Liver (tissue), 9 donors: ENCODE results near the gene PLCB4. TPM values are rescaled to one million over a fixed set of nuclear protein-coding genes. Genes with fewer than 3 reads are reported as not detected.

Source experiments
- DNase-seq: peaks from one replicate; pipeline ENCODE4 v3.0.0-alpha.2; 2017; ENCODE audit warnings: low spot score
- H3K27ac ChIP-seq, 2 donors: one replicate each; pipeline ENCODE4 v1.7.0; 2013; ENCODE audit warnings: inconsistent platforms in 2 of 2, low read length in 2 of 2, control low read depth in 1 of 2, low read depth in 1 of 2, mild to moderate bottlenecking in 1 of 2
- H3K27me3 ChIP-seq, 4 donors: one replicate each; pipeline versions ENCODE4 v1.6.1 to v1.7.0; 2013; ENCODE audit warnings: low read length in 3 of 4, inconsistent platforms in 1 of 4, mild to moderate bottlenecking in 1 of 4, moderate library complexity in 1 of 4; ENCODE audit not compliant: control insufficient read depth in 4 of 4, insufficient read depth in 4 of 4
- H3K36me3 ChIP-seq, 4 donors: one replicate each; pipeline versions ENCODE4 v1.6.1 to v1.7.0; 2013; ENCODE audit warnings: low read length in 3 of 4, mild to moderate bottlenecking in 3 of 4, low read depth in 1 of 4, moderate library complexity in 1 of 4; ENCODE audit not compliant: control insufficient read depth in 4 of 4, insufficient read depth in 3 of 4
- H3K4me1 ChIP-seq, 4 donors: one replicate each; pipeline versions ENCODE4 v1.6.1 to v1.7.0; 2013; ENCODE audit warnings: low read length in 3 of 4, mild to moderate bottlenecking in 3 of 4, moderate library complexity in 1 of 4; ENCODE audit not compliant: control insufficient read depth in 4 of 4, insufficient read depth in 4 of 4
- H3K4me3 ChIP-seq, 3 donors: one replicate each; pipeline versions ENCODE4 v1.6.1 to v1.7.0; 2013; ENCODE audit warnings: low read length in 3 of 3, control low read depth in 1 of 3, low read depth in 1 of 3, mild to moderate bottlenecking in 1 of 3
- H3K9ac ChIP-seq, 2 donors: one replicate each; pipeline ENCODE4 v1.7.0; 2013; ENCODE audit warnings: low read length in 2 of 2, mild to moderate bottlenecking in 2 of 2, moderate library complexity in 2 of 2, control low read depth in 1 of 2, low read depth in 1 of 2
- H3K9me3 ChIP-seq, 4 donors: one replicate each; pipeline versions ENCODE4 v1.6.1 to v1.7.0; 2013; ENCODE audit warnings: low read length in 3 of 4; ENCODE audit not compliant: control insufficient read depth in 4 of 4
- FOXA1 ChIP-seq: IDR thresholded peaks from 2 replicates; pipeline ENCODE4 v1.6.1; 2016; ENCODE audit warnings: antibody characterized with exemption
- FOXA2 ChIP-seq: IDR thresholded peaks from 2 replicates; pipeline ENCODE4 v1.6.1; 2016; ENCODE audit warnings: antibody characterized with exemption
- HNF4A ChIP-seq, 2 donors: conservative IDR thresholded peaks; 2 replicates each; pipeline ENCODE4 v1.6.1; 2016; ENCODE audit warnings: antibody characterized with exemption in 2 of 2, mild to moderate bottlenecking in 2 of 2
- JUND ChIP-seq, 2 donors: IDR thresholded peaks; 2 replicates each; pipeline ENCODE4 v1.6.1; 2016; ENCODE audit warnings: antibody characterized with exemption in 2 of 2
- NR2F2 ChIP-seq: IDR thresholded peaks from 2 replicates; pipeline ENCODE4 v1.6.1; 2016; ENCODE audit warnings: antibody characterized with exemption
- RAD21 ChIP-seq, 2 donors: IDR thresholded peaks; 2 replicates each; pipeline ENCODE4 v1.6.1; 2016; ENCODE audit warnings: antibody characterized with exemption in 2 of 2, mild to moderate bottlenecking in 2 of 2
- RXRA ChIP-seq, 2 donors: IDR thresholded peaks; 2 replicates each; pipeline ENCODE4 v1.6.1; 2017 to 2018; ENCODE audit warnings: antibody characterized with exemption in 2 of 2, mild to moderate bottlenecking in 1 of 2
- SP1 ChIP-seq: IDR thresholded peaks from 2 replicates; pipeline ENCODE4 v1.6.1; 2018; ENCODE audit warnings: antibody characterized with exemption, mild to moderate bottlenecking
- TAF1 ChIP-seq: conservative IDR thresholded peaks from 2 replicates; pipeline ENCODE4 v1.6.1; 2016; ENCODE audit warnings: antibody characterized with exemption, mild to moderate bottlenecking
- YY1 ChIP-seq: IDR thresholded peaks from 2 replicates; pipeline ENCODE4 v1.6.1; 2016; ENCODE audit warnings: antibody characterized with exemption, mild to moderate bottlenecking
- WGBS: extraction: QIAGEN DNeasy Blood & Tissue Kit; methylation state at CpG from one replicate; pipeline ENCODE4 v1.1.7; 2013; 5-methylcytosine and 5-hydroxymethylcytosine counted together
- polyA plus RNA-seq, 2 donors: library from polyadenylated mRNA; stranded (reverse) in 1 of 2; unstranded in 1 of 2; fragments of 200-250 nt in 1 of 2; fragments of >200 nt in 1 of 2; fragmentation: Nextera tagmentation in 1 of 2; extraction: Ambion mirVana in 1 of 2; gene quantifications; one replicate each; pipeline versions ENCODE4 v1.2.1 to v1.2.3, GENCODE V29; 2013 to 2015
- total RNA-seq, 2 donors: library from RNA; depleted of rRNA; stranded (reverse); fragments of >200 nt; gene quantifications; one replicate each; pipeline ENCODE4 v1.2.3, GENCODE V29; 2014
- TF ChIP-seq, protein P1 (sequence below): IDR thresholded peaks from 2 replicates; pipeline ENCODE4 v1.6.1; 2016; ENCODE audit warnings: antibody characterized with exemption
- TF ChIP-seq, protein P2 (sequence below): IDR thresholded peaks from 2 replicates; pipeline ENCODE4 v1.6.1; 2016; ENCODE audit warnings: antibody characterized with exemption
- TF ChIP-seq, protein P3 (sequence below): IDR thresholded peaks from 2 replicates; pipeline ENCODE4 v1.6.1; 2016; ENCODE audit warnings: antibody characterized with exemption, mild to moderate bottlenecking
- donor health status: healthy.
- donor health status: healthy.
- donor health status: healthy.
- donor health status: healthy.
- donor health status: healthy.

The PLCB4 gene
- total and polyA plus RNA-seq, 4 donors = 0.14 to 0.67 (median 0.30) TPM

DNA sequence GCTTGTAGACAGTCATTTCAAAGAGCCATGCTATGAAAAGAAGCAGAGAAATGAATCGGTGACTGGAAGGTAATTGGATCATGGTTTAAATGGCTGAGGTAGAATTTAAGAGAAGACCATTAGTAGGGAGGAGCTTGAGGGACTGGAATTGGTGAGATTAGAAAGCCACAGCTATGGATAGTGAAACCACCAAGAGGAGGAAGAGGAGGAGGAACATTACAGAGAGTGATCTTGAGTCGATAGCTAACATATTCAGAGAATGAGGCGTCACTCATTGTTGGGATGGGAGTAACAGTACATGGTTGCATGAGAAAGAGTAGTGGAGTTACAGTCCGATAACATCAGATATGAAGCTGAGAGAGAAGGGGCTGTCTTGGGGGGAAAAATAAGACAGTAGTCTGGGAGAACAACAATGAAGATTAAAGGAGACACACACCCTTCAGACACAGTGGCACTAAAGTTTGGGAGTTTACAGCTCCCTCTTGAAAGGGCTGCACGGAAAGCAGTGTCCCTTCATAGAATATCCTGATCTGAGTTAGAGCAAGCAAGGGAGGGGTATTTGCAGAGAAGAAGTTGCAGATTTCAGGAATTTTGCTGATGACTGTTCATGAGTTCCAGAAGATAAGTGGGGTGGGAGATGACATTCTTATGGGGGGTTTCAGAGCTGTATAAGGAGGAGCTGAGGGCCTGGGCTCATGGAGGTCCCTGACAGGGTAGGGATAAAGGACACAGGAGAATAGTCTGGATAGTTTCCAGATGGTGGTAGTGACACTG lies 430.4 kb downstream of the PLCB4 start:
- 85% methylated on average over 5 of the region's 5 CpGs for WGBS
- H3K4me3 ChIP-seq = no peak overlapping the region

DNA sequence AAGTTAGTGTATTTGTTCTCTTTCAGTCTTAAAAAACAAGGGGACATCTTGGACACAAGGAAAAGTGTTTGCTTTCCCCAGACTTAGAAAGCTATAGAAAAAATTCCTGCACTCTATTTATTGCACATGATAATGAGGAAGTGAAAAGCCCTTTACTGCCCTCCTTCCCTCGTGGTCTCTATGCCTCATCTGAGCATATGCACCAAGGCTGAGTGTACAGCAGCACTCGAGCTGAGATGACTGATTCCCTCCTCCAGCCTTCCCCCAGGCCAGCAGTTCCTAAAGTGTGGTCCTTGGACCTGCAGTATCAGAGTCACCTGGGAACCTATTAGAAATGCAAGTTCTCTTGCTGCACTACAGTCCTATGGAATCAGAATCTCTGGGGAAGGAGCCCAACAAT lies 431.2 kb downstream of the PLCB4 start:
- H3K4me3 ChIP-seq = no peak overlapping the region
- WGBS = 18% methylated on average over 2 of the region's 2 CpGs
- H3K36me3 ChIP-seq = no peaks in the 10 kb centered on the region
- no peak overlapping the region for H3K27ac ChIP-seq
- H3K9me3 ChIP-seq = no peaks in the 10 kb centered on the region
- no peaks in the 10 kb centered on the region for H3K4me1 ChIP-seq
- H3K9ac ChIP-seq = no peak overlapping the region
- TF ChIP-seq, protein P1, sequence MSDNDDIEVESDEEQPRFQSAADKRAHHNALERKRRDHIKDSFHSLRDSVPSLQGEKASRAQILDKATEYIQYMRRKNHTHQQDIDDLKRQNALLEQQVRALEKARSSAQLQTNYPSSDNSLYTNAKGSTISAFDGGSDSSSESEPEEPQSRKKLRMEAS = no peak
- no peak for TF ChIP-seq RXRA (IDR thresholded peaks at IDR 0.05)
- TF ChIP-seq TAF1 = no peak
- TF ChIP-seq RAD21 (IDR thresholded peaks at IDR 0.05) = no peak
- no peak for TF ChIP-seq FOXA1
- no peak for TF ChIP-seq NR2F2
- no peak for TF ChIP-seq HNF4A (conservative IDR thresholded peaks at IDR 0.05)
- no peak for TF ChIP-seq JUND (IDR thresholded peaks at IDR 0.05)
- peaks cover 0 to 2% (median under 1%) of the 10 kb centered on the region in 4 donors for H3K27me3 ChIP-seq
- DNase-seq = no peak

More for the DNA sequence above, 430.4 kb downstream of the PLCB4 start:
- Histone ChIP-seq H3K27me3 (peaks cover 0 to 2% (median 2%) of the 10 kb centered on the region in 4 donors), H3K9ac (no peak overlapping the region), H3K4me1 (no peaks in the 10 kb centered on the region), H3K27ac (no peak overlapping the region), H3K36me3 (no peaks in the 10 kb centered on the region), H3K9me3 (no peaks in the 10 kb centered on the region)
- DNase-seq = no peak
- TF ChIP-seq RAD21 (IDR thresholded peaks at IDR 0.05) (no peak), RXRA (IDR thresholded peaks at IDR 0.05) (no peak), FOXA2 (no peak), SP1 (no peak), YY1 (no peak)
- TF ChIP-seq, protein P2, sequence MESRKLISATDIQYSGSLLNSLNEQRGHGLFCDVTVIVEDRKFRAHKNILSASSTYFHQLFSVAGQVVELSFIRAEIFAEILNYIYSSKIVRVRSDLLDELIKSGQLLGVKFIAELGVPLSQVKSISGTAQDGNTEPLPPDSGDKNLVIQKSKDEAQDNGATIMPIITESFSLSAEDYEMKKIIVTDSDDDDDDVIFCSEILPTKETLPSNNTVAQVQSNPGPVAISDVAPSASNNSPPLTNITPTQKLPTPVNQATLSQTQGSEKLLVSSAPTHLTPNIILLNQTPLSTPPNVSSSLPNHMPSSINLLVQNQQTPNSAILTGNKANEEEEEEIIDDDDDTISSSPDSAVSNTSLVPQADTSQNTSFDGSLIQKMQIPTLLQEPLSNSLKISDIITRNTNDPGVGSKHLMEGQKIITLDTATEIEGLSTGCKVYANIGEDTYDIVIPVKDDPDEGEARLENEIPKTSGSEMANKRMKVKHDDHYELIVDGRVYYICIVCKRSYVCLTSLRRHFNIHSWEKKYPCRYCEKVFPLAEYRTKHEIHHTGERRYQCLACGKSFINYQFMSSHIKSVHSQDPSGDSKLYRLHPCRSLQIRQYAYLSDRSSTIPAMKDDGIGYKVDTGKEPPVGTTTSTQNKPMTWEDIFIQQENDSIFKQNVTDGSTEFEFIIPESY = no peak
- TF ChIP-seq, protein P3, sequence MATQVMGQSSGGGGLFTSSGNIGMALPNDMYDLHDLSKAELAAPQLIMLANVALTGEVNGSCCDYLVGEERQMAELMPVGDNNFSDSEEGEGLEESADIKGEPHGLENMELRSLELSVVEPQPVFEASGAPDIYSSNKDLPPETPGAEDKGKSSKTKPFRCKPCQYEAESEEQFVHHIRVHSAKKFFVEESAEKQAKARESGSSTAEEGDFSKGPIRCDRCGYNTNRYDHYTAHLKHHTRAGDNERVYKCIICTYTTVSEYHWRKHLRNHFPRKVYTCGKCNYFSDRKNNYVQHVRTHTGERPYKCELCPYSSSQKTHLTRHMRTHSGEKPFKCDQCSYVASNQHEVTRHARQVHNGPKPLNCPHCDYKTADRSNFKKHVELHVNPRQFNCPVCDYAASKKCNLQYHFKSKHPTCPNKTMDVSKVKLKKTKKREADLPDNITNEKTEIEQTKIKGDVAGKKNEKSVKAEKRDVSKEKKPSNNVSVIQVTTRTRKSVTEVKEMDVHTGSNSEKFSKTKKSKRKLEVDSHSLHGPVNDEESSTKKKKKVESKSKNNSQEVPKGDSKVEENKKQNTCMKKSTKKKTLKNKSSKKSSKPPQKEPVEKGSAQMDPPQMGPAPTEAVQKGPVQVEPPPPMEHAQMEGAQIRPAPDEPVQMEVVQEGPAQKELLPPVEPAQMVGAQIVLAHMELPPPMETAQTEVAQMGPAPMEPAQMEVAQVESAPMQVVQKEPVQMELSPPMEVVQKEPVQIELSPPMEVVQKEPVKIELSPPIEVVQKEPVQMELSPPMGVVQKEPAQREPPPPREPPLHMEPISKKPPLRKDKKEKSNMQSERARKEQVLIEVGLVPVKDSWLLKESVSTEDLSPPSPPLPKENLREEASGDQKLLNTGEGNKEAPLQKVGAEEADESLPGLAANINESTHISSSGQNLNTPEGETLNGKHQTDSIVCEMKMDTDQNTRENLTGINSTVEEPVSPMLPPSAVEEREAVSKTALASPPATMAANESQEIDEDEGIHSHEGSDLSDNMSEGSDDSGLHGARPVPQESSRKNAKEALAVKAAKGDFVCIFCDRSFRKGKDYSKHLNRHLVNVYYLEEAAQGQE = no peak
